Testis (tissue), 2 donors: ENCODE results near the gene QRFP.

Experiments used
- POLR2A ChIP-seq: fragments of 450-650 bp; IDR thresholded peaks from one replicate; pipeline ENCODE4 v1.6.1; 2017; ENCODE audit warnings: antibody characterized with exemption, mild to moderate bottlenecking, moderate library complexity
- TF ChIP-seq, protein P1 (sequence below), 3 experiments: fragments of 450-650 bp in 2 of 3; fragments of 200-600 bp in 1 of 3; sonication (generic) in 1 of 3; IDR thresholded peaks; one replicate each; pipeline ENCODE4 v1.5.1; 2016 to 2019; ENCODE audit warnings: antibody characterized with exemption in 3 of 3, mild to moderate bottlenecking in 2 of 3, moderate library complexity in 1 of 3

DNA sequence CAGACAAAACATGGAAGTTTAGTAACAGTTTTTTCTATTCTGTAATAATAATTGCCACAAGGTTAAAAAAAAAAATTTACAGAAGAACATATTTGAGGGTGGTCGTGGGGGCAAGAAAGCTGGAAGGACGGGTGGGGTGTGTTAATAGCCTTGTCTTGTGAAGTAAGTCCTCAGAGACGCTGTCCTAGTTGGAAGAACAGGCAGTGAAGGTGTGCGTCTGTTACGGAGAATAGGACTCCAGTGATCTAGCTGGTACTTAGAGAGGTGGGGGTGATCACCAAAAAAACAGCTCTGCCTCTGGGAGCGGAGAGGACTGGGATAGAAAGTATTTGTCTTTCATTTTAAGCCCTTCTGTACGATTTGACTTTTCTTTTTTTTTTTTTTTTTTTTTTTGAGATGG lies 43.8 kb downstream of the QRFP start:
- TF ChIP-seq POLR2A, result no peak
- TF ChIP-seq, protein P1, sequence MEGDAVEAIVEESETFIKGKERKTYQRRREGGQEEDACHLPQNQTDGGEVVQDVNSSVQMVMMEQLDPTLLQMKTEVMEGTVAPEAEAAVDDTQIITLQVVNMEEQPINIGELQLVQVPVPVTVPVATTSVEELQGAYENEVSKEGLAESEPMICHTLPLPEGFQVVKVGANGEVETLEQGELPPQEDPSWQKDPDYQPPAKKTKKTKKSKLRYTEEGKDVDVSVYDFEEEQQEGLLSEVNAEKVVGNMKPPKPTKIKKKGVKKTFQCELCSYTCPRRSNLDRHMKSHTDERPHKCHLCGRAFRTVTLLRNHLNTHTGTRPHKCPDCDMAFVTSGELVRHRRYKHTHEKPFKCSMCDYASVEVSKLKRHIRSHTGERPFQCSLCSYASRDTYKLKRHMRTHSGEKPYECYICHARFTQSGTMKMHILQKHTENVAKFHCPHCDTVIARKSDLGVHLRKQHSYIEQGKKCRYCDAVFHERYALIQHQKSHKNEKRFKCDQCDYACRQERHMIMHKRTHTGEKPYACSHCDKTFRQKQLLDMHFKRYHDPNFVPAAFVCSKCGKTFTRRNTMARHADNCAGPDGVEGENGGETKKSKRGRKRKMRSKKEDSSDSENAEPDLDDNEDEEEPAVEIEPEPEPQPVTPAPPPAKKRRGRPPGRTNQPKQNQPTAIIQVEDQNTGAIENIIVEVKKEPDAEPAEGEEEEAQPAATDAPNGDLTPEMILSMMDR (IDR thresholded peaks at IDR 0.05), result no peak
